ENCODE measurements around the gene SGIP1. TPM values are rescaled to one million over a fixed set of nuclear protein-coding genes. Genes with fewer than 3 reads are reported as not detected.

The SGIP1 gene
- total RNA-seq, 1 experiment from 2014 or later, result not detected

DNA sequence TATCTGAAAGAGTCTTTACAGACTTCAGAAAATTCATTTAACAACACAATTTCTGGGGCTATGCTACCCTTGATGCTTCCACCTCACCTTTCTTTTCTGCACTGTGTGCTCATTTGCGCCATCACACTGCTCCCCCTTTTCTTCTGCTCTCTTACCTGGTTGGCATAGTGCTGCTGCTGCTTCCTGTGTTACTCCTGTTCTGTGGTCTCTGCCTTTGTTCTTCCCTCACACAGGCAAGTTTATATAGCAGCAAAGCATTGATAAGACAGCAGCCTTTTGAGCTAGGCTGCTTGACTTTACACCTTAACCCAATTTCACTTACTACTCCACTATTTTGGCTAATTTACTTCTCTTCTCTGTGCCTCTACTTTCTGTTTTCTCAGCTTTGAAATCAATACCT, 18.3 kb downstream of the SGIP1 start:
- H3K36me3 ChIP-seq (ENCODE audit: control insufficient read depth, insufficient read depth, low read length), result no peaks in the 10 kb centered on the region
- CTCF ChIA-PET, result no interaction called here
- Mint-ChIP-seq H3K4me3 (ENCODE audit: unreplicated experiment) (no peak overlapping the region), H3K27ac (ENCODE audit: unreplicated experiment) (no peak overlapping the region), H3K36me3 (ENCODE audit: insufficient read depth, unreplicated experiment) (no peaks in the 10 kb centered on the region), H3K9me3 (ENCODE audit: unreplicated experiment) (no peaks in the 10 kb centered on the region), H3K27me3 (ENCODE audit: insufficient read depth, unreplicated experiment) (no peaks in the 10 kb centered on the region), H3K4me1 (ENCODE audit: low read depth, unreplicated experiment) (no peaks in the 10 kb centered on the region)
- POLR2A ChIA-PET, result no interaction called here
- no TSS peak for BruUV-seq (replicated peaks)
- no peak overlapping the region for H3K4me3 ChIP-seq (ENCODE audit: low read depth, low read length)
- H3K9me3 ChIP-seq, result no peaks in the 10 kb centered on the region
- no peak for DNase-seq
- H3K4me1 ChIP-seq, result no peaks in the 10 kb centered on the region
- intact Hi-C loops (cut with micrococcal nuclease; ENCODE audit: unreplicated experiment), result no loop called here
- TF ChIP-seq, protein P1, sequence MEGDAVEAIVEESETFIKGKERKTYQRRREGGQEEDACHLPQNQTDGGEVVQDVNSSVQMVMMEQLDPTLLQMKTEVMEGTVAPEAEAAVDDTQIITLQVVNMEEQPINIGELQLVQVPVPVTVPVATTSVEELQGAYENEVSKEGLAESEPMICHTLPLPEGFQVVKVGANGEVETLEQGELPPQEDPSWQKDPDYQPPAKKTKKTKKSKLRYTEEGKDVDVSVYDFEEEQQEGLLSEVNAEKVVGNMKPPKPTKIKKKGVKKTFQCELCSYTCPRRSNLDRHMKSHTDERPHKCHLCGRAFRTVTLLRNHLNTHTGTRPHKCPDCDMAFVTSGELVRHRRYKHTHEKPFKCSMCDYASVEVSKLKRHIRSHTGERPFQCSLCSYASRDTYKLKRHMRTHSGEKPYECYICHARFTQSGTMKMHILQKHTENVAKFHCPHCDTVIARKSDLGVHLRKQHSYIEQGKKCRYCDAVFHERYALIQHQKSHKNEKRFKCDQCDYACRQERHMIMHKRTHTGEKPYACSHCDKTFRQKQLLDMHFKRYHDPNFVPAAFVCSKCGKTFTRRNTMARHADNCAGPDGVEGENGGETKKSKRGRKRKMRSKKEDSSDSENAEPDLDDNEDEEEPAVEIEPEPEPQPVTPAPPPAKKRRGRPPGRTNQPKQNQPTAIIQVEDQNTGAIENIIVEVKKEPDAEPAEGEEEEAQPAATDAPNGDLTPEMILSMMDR (IDR thresholded peaks at IDR 0.05; ENCODE audit: insufficient read depth in 1 of 2, low read depth in 1 of 2, low read length in 1 of 2, severe bottlenecking in 1 of 2, unreplicated experiment in 1 of 2), result no peak
- H3K27me3 ChIP-seq (replicated peaks; ENCODE audit: control insufficient read depth, insufficient read depth, low read length), result no peaks in the 10 kb centered on the region

DNA sequence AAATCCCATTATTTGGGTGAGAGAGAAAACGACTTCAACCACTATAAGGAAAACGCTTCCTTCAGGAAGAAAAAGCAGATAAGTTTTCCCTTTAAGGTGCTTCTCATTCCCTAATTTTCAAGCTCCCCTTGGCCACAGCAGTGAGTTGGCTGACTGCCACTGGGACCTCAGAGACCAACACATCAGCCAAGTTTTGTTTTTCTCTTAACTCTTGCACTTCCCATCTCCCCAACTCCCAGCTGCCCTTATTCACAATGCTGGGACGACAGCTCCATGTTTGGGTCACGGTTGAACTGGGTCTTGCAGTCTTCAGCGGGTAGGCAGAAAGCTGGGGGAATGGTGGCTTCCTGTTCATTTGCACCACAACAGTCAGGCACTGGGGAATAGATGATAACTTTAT, 18.9 kb downstream of the SGIP1 start:
- CTCF ChIA-PET, result no interaction called here
- no peaks in the 10 kb centered on the region for H3K27me3 ChIP-seq (replicated peaks; ENCODE audit: control insufficient read depth, insufficient read depth, low read length)
- Mint-ChIP-seq H3K4me3 (ENCODE audit: unreplicated experiment) (no peak overlapping the region), H3K9me3 (ENCODE audit: unreplicated experiment) (no peaks in the 10 kb centered on the region), H3K36me3 (ENCODE audit: insufficient read depth, unreplicated experiment) (no peaks in the 10 kb centered on the region), H3K27me3 (ENCODE audit: insufficient read depth, unreplicated experiment) (no peaks in the 10 kb centered on the region), H3K27ac (ENCODE audit: unreplicated experiment) (no peak overlapping the region), H3K4me1 (ENCODE audit: low read depth, unreplicated experiment) (no peaks in the 10 kb centered on the region)
- no peaks in the 10 kb centered on the region for H3K4me1 ChIP-seq
- DNase-seq, result no peak
- no TSS peak for BruUV-seq (replicated peaks)
- H3K4me3 ChIP-seq (ENCODE audit: low read depth, low read length), result no peak overlapping the region
- TF ChIP-seq, protein P1 (IDR thresholded peaks at IDR 0.05; ENCODE audit: insufficient read depth in 1 of 2, low read depth in 1 of 2, low read length in 1 of 2, severe bottlenecking in 1 of 2, unreplicated experiment in 1 of 2), result no peak
- intact Hi-C loops (cut with micrococcal nuclease; ENCODE audit: unreplicated experiment), result no loop called here
- POLR2A ChIA-PET, result no interaction called here
- no peaks in the 10 kb centered on the region for H3K9me3 ChIP-seq
- H3K36me3 ChIP-seq (ENCODE audit: control insufficient read depth, insufficient read depth, low read length), result no peaks in the 10 kb centered on the region

DNA sequence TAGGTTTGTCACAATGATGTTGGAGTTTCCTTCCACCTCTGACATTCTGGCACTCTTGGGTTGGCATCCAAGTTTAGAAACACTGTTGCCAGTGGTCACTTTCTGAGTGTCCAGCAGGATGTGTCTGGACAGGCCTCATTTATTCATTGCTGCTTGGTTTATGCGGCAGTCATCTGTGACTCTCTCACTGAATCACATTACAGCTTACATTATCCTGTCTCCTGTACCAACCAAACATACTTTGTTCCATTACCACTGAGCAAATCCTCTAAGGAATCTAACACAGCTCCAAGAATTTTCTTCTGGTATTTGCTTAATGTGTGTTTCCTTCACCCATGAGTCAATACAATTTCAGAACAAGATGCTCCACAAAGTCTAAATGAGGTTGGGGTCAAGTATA, 19.9 kb downstream of the SGIP1 start:
- H3K36me3 ChIP-seq (ENCODE audit: control insufficient read depth, insufficient read depth, low read length), result no peaks in the 10 kb centered on the region
- ChIA-PET POLR2A (interaction anchor here (0.6 kb wide), 1 partner anchor 76 kb away, joined by 3 read pairs; no protein-coding TSS in a partner anchor), CTCF (no interaction called here)
- Mint-ChIP-seq H3K27ac (ENCODE audit: unreplicated experiment) (no peak overlapping the region), H3K36me3 (ENCODE audit: insufficient read depth, unreplicated experiment) (no peaks in the 10 kb centered on the region), H3K4me3 (ENCODE audit: unreplicated experiment) (no peak overlapping the region), H3K9me3 (ENCODE audit: unreplicated experiment) (no peaks in the 10 kb centered on the region), H3K4me1 (ENCODE audit: low read depth, unreplicated experiment) (no peaks in the 10 kb centered on the region), H3K27me3 (ENCODE audit: insufficient read depth, unreplicated experiment) (no peaks in the 10 kb centered on the region)
- intact Hi-C loops (cut with micrococcal nuclease; ENCODE audit: unreplicated experiment), result no loop called here
- TF ChIP-seq, protein P1 (IDR thresholded peaks at IDR 0.05; ENCODE audit: insufficient read depth in 1 of 2, low read depth in 1 of 2, low read length in 1 of 2, severe bottlenecking in 1 of 2, unreplicated experiment in 1 of 2), result no peak
- H3K27me3 ChIP-seq (replicated peaks; ENCODE audit: control insufficient read depth, insufficient read depth, low read length), result no peaks in the 10 kb centered on the region
- no peak overlapping the region for H3K4me3 ChIP-seq (ENCODE audit: low read depth, low read length)
- no peak for DNase-seq
- H3K9me3 ChIP-seq, result no peaks in the 10 kb centered on the region
- H3K4me1 ChIP-seq, result no peaks in the 10 kb centered on the region
- BruUV-seq (replicated peaks), result no TSS peak

All from Caco-2 (cell line).